ENCODE results near the gene CFAP77. TPM values are rescaled to one million over a fixed set of nuclear protein-coding genes. Genes with fewer than 3 reads are reported as not detected.

CFAP77 gene
- total RNA-seq, 2 donors from 2014 or later: 2.4 TPM; not detected in 1

- H3K27me3 ChIP-seq (replicated peaks; ENCODE audit: insufficient read depth): no peaks in the 10 kb centered on the region
- H3K9me3 ChIP-seq: no peaks in the 10 kb centered on the region
- intact Hi-C loops (cut with DNase I): no loop called here
- H3K4me3 ChIP-seq: no peak overlapping the region
- H3K27ac ChIP-seq: no peak overlapping the region
- TF ChIP-seq POLR2AphosphoS5 (IDR thresholded peaks at IDR 0.05) (no peak), POLR2A (IDR thresholded peaks at IDR 0.05) (no peak), CTCF (IDR thresholded peaks at IDR 0.05) (no peak)
- 58% methylated on average over 10 of the region's 10 CpGs for WGBS
- no peaks in the 10 kb centered on the region for H3K4me1 ChIP-seq (replicated peaks)
- DNase-seq (ENCODE audit: low spot score): no peak
- H3K36me3 ChIP-seq: no peaks in the 10 kb centered on the region
These were observed 34.1 kb downstream of the CFAP77 start for GRCh38 chr9:132443951-132444607.

- intact Hi-C loops (cut with DNase I): no loop called here
- H3K4me1 ChIP-seq (replicated peaks): no peaks in the 10 kb centered on the region
- no peaks in the 10 kb centered on the region for H3K36me3 ChIP-seq
- TF ChIP-seq POLR2A (IDR thresholded peaks at IDR 0.05): no peak
- TF ChIP-seq CTCF (IDR thresholded peaks at IDR 0.05): no peak
- no peak for TF ChIP-seq POLR2AphosphoS5 (IDR thresholded peaks at IDR 0.05)
- no peak for DNase-seq (ENCODE audit: low spot score)
- no peaks in the 10 kb centered on the region for H3K27me3 ChIP-seq (replicated peaks; ENCODE audit: insufficient read depth)
- 100% methylated on average over 3 of the region's 3 CpGs for WGBS
- H3K27ac ChIP-seq: no peak overlapping the region
- no peak overlapping the region for H3K4me3 ChIP-seq
- no peaks in the 10 kb centered on the region for H3K9me3 ChIP-seq
These were observed 36.9 kb downstream of the CFAP77 start for GRCh38 chr9:132446887-132447286.

- Histone ChIP-seq H3K4me3 (no peak overlapping the region), H3K36me3 (no peaks in the 10 kb centered on the region), H3K27me3 (replicated peaks; ENCODE audit: insufficient read depth) (no peaks in the 10 kb centered on the region), H3K27ac (no peak overlapping the region), H3K4me1 (replicated peaks) (no peaks in the 10 kb centered on the region), H3K9me3 (no peaks in the 10 kb centered on the region)
- DNase-seq (ENCODE audit: low spot score): no peak
- 44% methylated on average over 20 of the region's 20 CpGs for WGBS
- TF ChIP-seq POLR2AphosphoS5 (IDR thresholded peaks at IDR 0.05): no peak
- TF ChIP-seq POLR2A (IDR thresholded peaks at IDR 0.05): no peak
- no peak for TF ChIP-seq CTCF (IDR thresholded peaks at IDR 0.05)
- intact Hi-C loops (cut with DNase I): no loop called here
These were observed 37.3 kb downstream of the CFAP77 start for GRCh38 chr9:132447346-132447745.

GRCh38 chr9:132447902-132448301 lies 37.9 kb downstream of the CFAP77 start:
- H3K4me1 ChIP-seq (replicated peaks): no peaks in the 10 kb centered on the region
- no peak overlapping the region for H3K27ac ChIP-seq
- no peak overlapping the region for H3K4me3 ChIP-seq
- no peaks in the 10 kb centered on the region for H3K27me3 ChIP-seq (replicated peaks; ENCODE audit: insufficient read depth)
- intact Hi-C loops (cut with DNase I): no loop called here
- TF ChIP-seq POLR2AphosphoS5 (IDR thresholded peaks at IDR 0.05) (no peak), POLR2A (IDR thresholded peaks at IDR 0.05) (no peak), CTCF (IDR thresholded peaks at IDR 0.05) (no peak)
- no peaks in the 10 kb centered on the region for H3K36me3 ChIP-seq
- WGBS: 76% methylated on average over 4 of the region's 4 CpGs
- no peaks in the 10 kb centered on the region for H3K9me3 ChIP-seq
- no peak for DNase-seq (ENCODE audit: low spot score)

- no peaks in the 10 kb centered on the region for H3K36me3 ChIP-seq
- DNase-seq (ENCODE audit: low spot score): no peak
- no peak overlapping the region for H3K4me3 ChIP-seq
- no peak overlapping the region for H3K27ac ChIP-seq
- 92% methylated on average over 10 of the region's 10 CpGs for WGBS
- no peaks in the 10 kb centered on the region for H3K4me1 ChIP-seq (replicated peaks)
- intact Hi-C loops (cut with DNase I): no loop called here
- no peaks in the 10 kb centered on the region for H3K27me3 ChIP-seq (replicated peaks; ENCODE audit: insufficient read depth)
- TF ChIP-seq POLR2AphosphoS5 (IDR thresholded peaks at IDR 0.05) (no peak), POLR2A (IDR thresholded peaks at IDR 0.05) (no peak), CTCF (IDR thresholded peaks at IDR 0.05) (no peak)
- no peaks in the 10 kb centered on the region for H3K9me3 ChIP-seq
These were observed 41.3 kb downstream of the CFAP77 start for GRCh38 chr9:132451276-132451675.

All from prostate gland (tissue), 2 donors.